ENCODE measurements around the gene LAMA5. TPM values are rescaled to one million over a fixed set of nuclear protein-coding genes. Genes with fewer than 3 reads are reported as not detected.

LAMA5 gene
- polyA plus RNA-seq, 2 of the 4 experiments (the other 2 are of a cell fraction), result 20.4 to 196 TPM

DNA sequence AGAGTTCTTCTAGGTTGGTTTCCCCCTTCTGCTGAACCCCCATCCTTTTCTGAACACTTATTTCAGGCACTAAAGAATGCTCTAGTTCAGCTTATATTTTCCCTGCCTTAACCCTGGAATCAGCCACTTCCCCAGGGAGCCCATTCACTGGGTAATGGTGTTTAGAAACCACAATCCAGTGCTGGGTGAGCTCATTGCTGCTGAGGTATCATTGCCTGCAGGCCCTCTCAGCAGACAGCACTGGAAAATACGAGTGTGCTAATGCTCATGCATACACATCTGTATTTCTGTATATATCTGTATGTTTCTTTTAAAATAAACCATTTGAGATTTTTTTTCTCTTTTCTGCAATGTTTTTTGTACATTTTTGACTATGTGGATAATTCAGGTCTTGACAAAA, 101.7 kb downstream of the LAMA5 start:
- FAIRE-seq (no peak), ATAC-seq (no peak), DNase-seq (ENCODE audit: low read depth in 1 of 2, low spot score in 1 of 2) (no peak)
- POLR2A ChIA-PET, result no interaction called here
- CTCF ChIA-PET, result interaction anchor here (0.9 kb wide), 1 partner anchor 117 kb away, joined by 3 read pairs; no protein-coding TSS in a partner anchor
- H3K27ac ChIP-seq, result no peak overlapping the region
- H3K9me3 ChIP-seq, result peaks cover 15% of the 10 kb centered on the region; the same call in 2 of the 3 replicates
- TF ChIP-seq RNF2 (IDR thresholded peaks at IDR 0.05; ENCODE audit: borderline replicate concordance, low read depth) (no peak), ESRRA (IDR thresholded peaks at IDR 0.05; ENCODE audit: borderline replicate concordance, low read length) (no peak), ZNF302 (CRISPR knock-in tag; IDR thresholded peaks at IDR 0.05) (no peak), FOSL2 (IDR thresholded peaks at IDR 0.05) (no peak), FOSL2 (CRISPR knock-in tag; IDR thresholded peaks at IDR 0.05) (no peak), HOXB5 (CRISPR knock-in tag; IDR thresholded peaks at IDR 0.05) (no peak), TFCP2L1 (CRISPR knock-in tag; IDR thresholded peaks at IDR 0.05) (no peak), FOSB (CRISPR knock-in tag; IDR thresholded peaks at IDR 0.05) (no peak), HOXB13 (CRISPR knock-in tag; IDR thresholded peaks at IDR 0.05; ENCODE audit: low read depth) (no peak), EHMT2 (IDR thresholded peaks at IDR 0.05; ENCODE audit: low read depth) (no peak), CBX8 (IDR thresholded peaks at IDR 0.05) (no peak), RFX5 (IDR thresholded peaks at IDR 0.05) (no peak), SMC3 (IDR thresholded peaks at IDR 0.05) (no peak), MYC (IDR thresholded peaks at IDR 0.05; ENCODE audit: borderline replicate concordance, low read length) (no peak), EHF (CRISPR knock-in tag; IDR thresholded peaks at IDR 0.05) (no peak), PHF8 (IDR thresholded peaks at IDR 0.05; ENCODE audit: borderline replicate concordance, low read depth) (no peak), USF2 (IDR thresholded peaks at IDR 0.05) (no peak), ZFP36 (IDR thresholded peaks at IDR 0.05; ENCODE audit: borderline replicate concordance, partially characterized antibody) (no peak), MAFK (IDR thresholded peaks at IDR 0.05; ENCODE audit: partially characterized antibody) (no peak), TP53 (CRISPR knock-in tag; IDR thresholded peaks at IDR 0.05) (no peak)
- TF ChIP-seq, protein P1, sequence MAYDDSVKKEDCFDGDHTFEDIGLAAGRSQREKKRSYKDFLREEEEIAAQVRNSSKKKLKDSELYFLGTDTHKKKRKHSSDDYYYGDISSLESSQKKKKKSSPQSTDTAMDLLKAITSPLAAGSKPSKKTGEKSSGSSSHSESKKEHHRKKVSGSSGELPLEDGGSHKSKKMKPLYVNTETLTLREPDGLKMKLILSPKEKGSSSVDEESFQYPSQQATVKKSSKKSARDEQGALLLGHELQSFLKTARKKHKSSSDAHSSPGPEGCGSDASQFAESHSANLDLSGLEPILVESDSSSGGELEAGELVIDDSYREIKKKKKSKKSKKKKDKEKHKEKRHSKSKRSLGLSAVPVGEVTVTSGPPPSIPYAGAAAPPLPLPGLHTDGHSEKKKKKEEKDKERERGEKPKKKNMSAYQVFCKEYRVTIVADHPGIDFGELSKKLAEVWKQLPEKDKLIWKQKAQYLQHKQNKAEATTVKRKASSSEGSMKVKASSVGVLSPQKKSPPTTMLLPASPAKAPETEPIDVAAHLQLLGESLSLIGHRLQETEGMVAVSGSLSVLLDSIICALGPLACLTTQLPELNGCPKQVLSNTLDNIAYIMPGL (CRISPR knock-in tag; IDR thresholded peaks at IDR 0.05; ENCODE audit: borderline replicate concordance), result no peak
- no peak overlapping the region for H3K4me2 ChIP-seq
- H3K4me1 ChIP-seq, result no peaks in the 10 kb centered on the region
- no peak overlapping the region for H3K4me3 ChIP-seq
- WGBS (ENCODE audit: missing lambda C conversion rate), result 96% methylated on average over 1 of the region's 1 CpG

- TF ChIP-seq TFCP2L1 (CRISPR knock-in tag; IDR thresholded peaks at IDR 0.05) (no peak), ZSCAN20 (CRISPR knock-in tag; IDR thresholded peaks at IDR 0.05) (no peak), RNF2 (IDR thresholded peaks at IDR 0.05; ENCODE audit: borderline replicate concordance, low read depth) (no peak), EP300 (IDR thresholded peaks at IDR 0.05) (no peak), CEBPB (IDR thresholded peaks at IDR 0.05) (no peak), RCOR1 (IDR thresholded peaks at IDR 0.05; ENCODE audit: low read depth, low read length) (no peak), NPAS2 (CRISPR knock-in tag; IDR thresholded peaks at IDR 0.05; ENCODE audit: borderline replicate concordance) (no peak)
- TF ChIP-seq, protein P2, sequence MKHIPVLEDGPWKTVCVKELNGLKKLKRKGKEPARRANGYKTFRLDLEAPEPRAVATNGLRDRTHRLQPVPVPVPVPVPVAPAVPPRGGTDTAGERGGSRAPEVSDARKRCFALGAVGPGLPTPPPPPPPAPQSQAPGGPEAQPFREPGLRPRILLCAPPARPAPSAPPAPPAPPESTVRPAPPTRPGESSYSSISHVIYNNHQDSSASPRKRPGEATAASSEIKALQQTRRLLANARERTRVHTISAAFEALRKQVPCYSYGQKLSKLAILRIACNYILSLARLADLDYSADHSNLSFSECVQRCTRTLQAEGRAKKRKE (CRISPR knock-in tag; IDR thresholded peaks at IDR 0.05; ENCODE audit: low read depth), result no peak
- CTCF ChIA-PET, result no interaction called here
- Histone ChIP-seq H3K4me3 (no peak overlapping the region), H3K4me1 (no peaks in the 10 kb centered on the region), H3K27ac (0 out of 6 replicates have a peak overlapping the region, but pooled peaks of 1 of the 2 experiments have one; percentile 24), H3K4me2 (no peak overlapping the region), H3K9me3 (peaks cover 15% of the 10 kb centered on the region; the same call in 2 of the 3 replicates)
- WGBS (ENCODE audit: missing lambda C conversion rate), result 85% methylated on average over 14 of the region's 14 CpGs
- no peak for FAIRE-seq
- no peak for DNase-seq (ENCODE audit: low read depth in 1 of 2, low spot score in 1 of 2)
- POLR2A ChIA-PET, result no interaction called here
- no peak for ATAC-seq
Observed at GRCh38 chr20:62263396-62263795, 103.7 kb downstream of the LAMA5 start.

Measured in A549 (cell line).